Activated CD4-positive, alpha-beta T cell treated with anti-CD3 and anti-CD28 coated beads, Interleukin-2, amount 10 ng/mL, durations not matched to agents 7 days and 5 days (primary cell): Measurements from ENCODE around the gene C1orf141. TPM values are rescaled to one million over a fixed set of nuclear protein-coding genes. Genes with fewer than 3 reads are reported as not detected.

Experiments
- total RNA-seq, 2 experiments: library from RNA; stranded (reverse); gene quantifications; one replicate each; pipeline ENCODE4 v1.2.3, GENCODE V29; 2021

The C1orf141 gene
- total RNA-seq, 2 experiments from 2014 or later: not detected

Other genes with a start within 250 kb of the C1orf141 start
- 1 to 10 TPM; 2.9 to 4.2 TPM for gene DNAI4, start 210.1 kb downstream of the C1orf141 start, total RNA-seq
- 10 to 100 TPM; 54.2 to 56.9 TPM for gene MIER1, start 210.0 kb downstream of the C1orf141 start, total RNA-seq
- 10 to 100 TPM; 11.4 to 12.5 TPM for gene SLC35D1, start 80.8 kb downstream of the C1orf141 start, total RNA-seq
- gene IL23R, start 31.5 kb upstream of the C1orf141 start, total RNA-seq: under 1 TPM; 0.48 to 0.57 TPM
- gene IL12RB2, start 172.9 kb upstream of the C1orf141 start, total RNA-seq: 10 to 100 TPM; 29.3 to 31.8 TPM